ENCODE results near the gene PPM1E. TPM values are rescaled to one million over a fixed set of nuclear protein-coding genes. Genes with fewer than 3 reads are reported as not detected.

The PPM1E gene
- polyA plus RNA-seq, 1 donor (not counting 4 experiments of a cell fraction or from before 2014, with no cell fraction given), result not detected

DNA sequence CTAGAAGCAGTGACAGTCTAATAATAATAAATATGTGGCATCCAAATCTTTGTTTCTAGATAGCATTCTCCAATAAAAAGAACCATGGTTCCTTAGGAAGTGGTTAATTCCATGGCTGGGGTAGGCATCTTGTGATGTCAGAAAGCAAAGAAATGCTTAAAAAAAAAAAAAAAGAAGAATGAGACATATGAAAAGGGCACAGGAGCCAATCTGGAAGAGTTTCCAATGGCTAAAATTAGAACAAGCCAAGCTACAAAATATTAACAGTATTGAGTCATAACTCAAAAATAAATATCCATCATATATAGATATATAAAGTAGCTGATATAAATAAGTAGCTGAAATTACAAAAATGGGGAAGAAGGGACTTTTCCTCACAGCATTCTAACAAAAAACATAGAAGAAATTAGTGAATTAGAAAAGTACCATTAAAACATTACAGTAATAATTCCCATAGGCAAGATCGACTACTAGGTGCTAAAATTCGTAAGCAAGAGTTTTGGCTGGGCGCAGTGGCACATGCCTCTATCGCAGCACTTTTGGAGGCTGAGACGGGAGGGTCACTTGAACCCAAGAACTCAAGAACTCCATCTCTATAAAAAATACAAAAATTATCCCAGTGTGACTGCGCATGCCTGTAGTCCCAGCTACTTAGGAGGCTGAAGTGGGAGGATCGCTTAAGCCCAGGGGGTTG lies 239.7 kb downstream of the PPM1E start:
- H3K9ac ChIP-seq (ENCODE audit: control insufficient read depth, extremely low read depth, insufficient read depth, low read length), result no peak overlapping the region
- H3K4me2 ChIP-seq (ENCODE audit: control insufficient read depth, extremely low read depth, insufficient read depth, low read depth, low read length), result no peak overlapping the region
- no peak overlapping the region for H3K4me3 ChIP-seq (ENCODE audit: control insufficient read depth in 2 of 3, extremely low read depth in 1 of 3, insufficient read depth in 2 of 3, low read depth in 1 of 3, low read length in 3 of 3)
- peaks cover 0 to 10% of the 10 kb centered on the region in 2 experiments for H3K36me3 ChIP-seq (ENCODE audit: control insufficient read depth in 2 of 2, extremely low read depth in 1 of 2, insufficient read depth in 2 of 2, low read length in 2 of 2)
- peaks cover 2% of the 10 kb centered on the region for H3K4me1 ChIP-seq (ENCODE audit: control insufficient read depth, extremely low read depth, insufficient read depth, low read length)
- TF ChIP-seq EZH2 (IDR thresholded peaks at IDR 0.05; ENCODE audit: low read length), result no peak
- TF ChIP-seq, protein P1, sequence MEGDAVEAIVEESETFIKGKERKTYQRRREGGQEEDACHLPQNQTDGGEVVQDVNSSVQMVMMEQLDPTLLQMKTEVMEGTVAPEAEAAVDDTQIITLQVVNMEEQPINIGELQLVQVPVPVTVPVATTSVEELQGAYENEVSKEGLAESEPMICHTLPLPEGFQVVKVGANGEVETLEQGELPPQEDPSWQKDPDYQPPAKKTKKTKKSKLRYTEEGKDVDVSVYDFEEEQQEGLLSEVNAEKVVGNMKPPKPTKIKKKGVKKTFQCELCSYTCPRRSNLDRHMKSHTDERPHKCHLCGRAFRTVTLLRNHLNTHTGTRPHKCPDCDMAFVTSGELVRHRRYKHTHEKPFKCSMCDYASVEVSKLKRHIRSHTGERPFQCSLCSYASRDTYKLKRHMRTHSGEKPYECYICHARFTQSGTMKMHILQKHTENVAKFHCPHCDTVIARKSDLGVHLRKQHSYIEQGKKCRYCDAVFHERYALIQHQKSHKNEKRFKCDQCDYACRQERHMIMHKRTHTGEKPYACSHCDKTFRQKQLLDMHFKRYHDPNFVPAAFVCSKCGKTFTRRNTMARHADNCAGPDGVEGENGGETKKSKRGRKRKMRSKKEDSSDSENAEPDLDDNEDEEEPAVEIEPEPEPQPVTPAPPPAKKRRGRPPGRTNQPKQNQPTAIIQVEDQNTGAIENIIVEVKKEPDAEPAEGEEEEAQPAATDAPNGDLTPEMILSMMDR (optimal IDR thresholded peaks at IDR 0.05 in 1 of 3, IDR thresholded peaks at IDR 0.05 in 1 of 3, conservative IDR thresholded peaks at IDR 0.05 in 1 of 3; ENCODE audit: extremely low read depth in 1 of 3, insufficient read depth in 2 of 3, low read length in 3 of 3), result no peak
- H3K27ac ChIP-seq (ENCODE audit: control insufficient read depth, insufficient read depth, low read length), result no peak overlapping the region
- no peaks in the 10 kb centered on the region for H3K9me1 ChIP-seq (ENCODE audit: control insufficient read depth, extremely low read depth, insufficient read depth, low read length)
- H3K79me2 ChIP-seq (ENCODE audit: control insufficient read depth, insufficient read depth, low read length), result no peaks in the 10 kb centered on the region
- DNase-seq (ENCODE audit: low read depth, low spot score) (no peak), FAIRE-seq (no peak)
- dilution Hi-C loops (cut with MboI; ENCODE audit: extremely low pct_ligation_motif_present, low sequenced_read_pairs), result no loop called here
- H3K27me3 ChIP-seq (ENCODE audit: control insufficient read depth, extremely low read depth, insufficient read depth, low read length), result no peaks in the 10 kb centered on the region
- H3K9me3 ChIP-seq (ENCODE audit: control insufficient read depth, low read depth, low read length), result no peaks in the 10 kb centered on the region
- H4K20me1 ChIP-seq (ENCODE audit: control insufficient read depth, extremely low read depth, insufficient read depth, low read length), result no peaks in the 10 kb centered on the region
- no peak overlapping the region for H2AFZ ChIP-seq (ENCODE audit: control insufficient read depth, low read length)

GRCh38 chr17:58996968-58997367 lies 241.3 kb downstream of the PPM1E start:
- Histone ChIP-seq H3K36me3 (ENCODE audit: control insufficient read depth in 2 of 2, extremely low read depth in 1 of 2, insufficient read depth in 2 of 2, low read length in 2 of 2) (peaks cover 0 to 14% of the 10 kb centered on the region in 2 experiments), H3K4me1 (ENCODE audit: control insufficient read depth, extremely low read depth, insufficient read depth, low read length) (peaks cover 2% of the 10 kb centered on the region), H2AFZ (ENCODE audit: control insufficient read depth, low read length) (no peak overlapping the region), H3K4me2 (ENCODE audit: control insufficient read depth, extremely low read depth, insufficient read depth, low read depth, low read length) (no peak overlapping the region), H4K20me1 (ENCODE audit: control insufficient read depth, extremely low read depth, insufficient read depth, low read length) (no peaks in the 10 kb centered on the region), H3K79me2 (ENCODE audit: control insufficient read depth, insufficient read depth, low read length) (no peaks in the 10 kb centered on the region), H3K4me3 (ENCODE audit: control insufficient read depth in 2 of 3, extremely low read depth in 1 of 3, insufficient read depth in 2 of 3, low read depth in 1 of 3, low read length in 3 of 3) (no peak overlapping the region), H3K9ac (ENCODE audit: control insufficient read depth, extremely low read depth, insufficient read depth, low read length) (no peak overlapping the region), H3K27ac (ENCODE audit: control insufficient read depth, insufficient read depth, low read length) (no peak overlapping the region), H3K9me3 (ENCODE audit: control insufficient read depth, low read depth, low read length) (no peaks in the 10 kb centered on the region), H3K9me1 (ENCODE audit: control insufficient read depth, extremely low read depth, insufficient read depth, low read length) (no peaks in the 10 kb centered on the region), H3K27me3 (ENCODE audit: control insufficient read depth, extremely low read depth, insufficient read depth, low read length) (no peaks in the 10 kb centered on the region)
- dilution Hi-C loops (cut with MboI; ENCODE audit: extremely low pct_ligation_motif_present, low sequenced_read_pairs), result no loop called here
- no peak for FAIRE-seq
- DNase-seq (ENCODE audit: low read depth, low spot score), result no peak
- no peak for TF ChIP-seq EZH2 (IDR thresholded peaks at IDR 0.05; ENCODE audit: low read length)
- TF ChIP-seq, protein P1 (optimal IDR thresholded peaks at IDR 0.05 in 1 of 3, IDR thresholded peaks at IDR 0.05 in 1 of 3, conservative IDR thresholded peaks at IDR 0.05 in 1 of 3; ENCODE audit: extremely low read depth in 1 of 3, insufficient read depth in 2 of 3, low read length in 3 of 3), result no peak

Data from keratinocyte (primary cell).